Upper lobe of left lung (tissue), 4 donors: ENCODE results near the gene SH3YL1.

Source experiments
- CTCF ChIP-seq, 6 experiments: fragments of 450-650 bp in 4 of 6; fragments of 200-600 bp in 2 of 6; sonication (generic) in 2 of 6; IDR thresholded peaks; one replicate each; pipeline ENCODE4 v1.5.1; 2016 to 2019; ENCODE audit warnings: antibody characterized with exemption in 6 of 6
- EP300 ChIP-seq, 4 donors: sonication (generic); formaldehyde crosslinking; IDR thresholded peaks; one replicate each; pipeline ENCODE4 v1.5.1; 2017; ENCODE audit warnings: antibody characterized with exemption in 4 of 4, control low read depth in 2 of 4
- POLR2A ChIP-seq, 4 donors: fragments of 450-650 bp; IDR thresholded peaks; one replicate each; pipeline ENCODE4 v1.5.1; 2016 to 2017; ENCODE audit warnings: antibody characterized with exemption in 4 of 4, mild to moderate bottlenecking in 2 of 4
- POLR2AphosphoS5 ChIP-seq, 2 donors: sonication (generic); formaldehyde crosslinking; IDR thresholded peaks; one replicate each; pipeline ENCODE4 v1.5.1; 2017; ENCODE audit warnings: antibody characterized with exemption in 2 of 2

- TF ChIP-seq POLR2A (IDR thresholded peaks at IDR 0.05) (no peak), CTCF (IDR thresholded peaks at IDR 0.05) (no peak), POLR2AphosphoS5 (IDR thresholded peaks at IDR 0.05) (no peak), EP300 (IDR thresholded peaks at IDR 0.05) (no peak)
Observed at GRCh38 chr2:202945-203344, 60.9 kb downstream of the SH3YL1 start.
